Midbrain (tissue), 1 donor: ENCODE data around the gene HTR4.

Experiments
- DNase-seq: peaks from one replicate; lab custom pipeline; 2025; lab: John Stamatoyannopoulos, UW

HTR4 gene

GRCh38 chr5:148607406-148607805 is 46.9 kb downstream of the HTR4 start:
- DNase-seq, result no peak

- DNase-seq, result no peak
Observed at GRCh38 chr5:148606296-148606695, 48.0 kb downstream of the HTR4 start.

- DNase-seq, result no peak
Observed at GRCh38 chr5:148599187-148599586, 55.1 kb downstream of the HTR4 start.

GRCh38 chr5:148595697-148596096 is 58.6 kb downstream of the HTR4 start:
- no peak for DNase-seq

GRCh38 chr5:148586796-148587195 is 67.5 kb downstream of the HTR4 start:
- no peak for DNase-seq

- DNase-seq, result no peak
Observed at GRCh38 chr5:148585988-148586387, 68.3 kb downstream of the HTR4 start.

- no peak for DNase-seq
Observed at GRCh38 chr5:148584103-148584502, 70.2 kb downstream of the HTR4 start.

- no peak for DNase-seq
Observed at GRCh38 chr5:148583421-148583965, 70.8 kb downstream of the HTR4 start.

- DNase-seq, result no peak
Observed at GRCh38 chr5:148574167-148574566, 80.2 kb downstream of the HTR4 start.

- DNase-seq, result no peak
Observed at GRCh38 chr5:148573374-148573773, 81.0 kb downstream of the HTR4 start.

- no peak for DNase-seq
Observed at GRCh38 chr5:148569948-148570347, 84.4 kb downstream of the HTR4 start.

GRCh38 chr5:148565148-148565547 is 89.2 kb downstream of the HTR4 start:
- no peak for DNase-seq

- DNase-seq, result no peak
Observed at GRCh38 chr5:148563021-148563420, 91.3 kb downstream of the HTR4 start.

GRCh38 chr5:148561801-148562311 is 92.5 kb downstream of the HTR4 start:
- DNase-seq, result no peak

- no peak for DNase-seq
Observed at GRCh38 chr5:148559461-148559860, 94.9 kb downstream of the HTR4 start.

- DNase-seq, result no peak
Observed at GRCh38 chr5:148558892-148559291, 95.4 kb downstream of the HTR4 start.

GRCh38 chr5:148556835-148557234 is 97.5 kb downstream of the HTR4 start:
- no peak for DNase-seq

- no peak for DNase-seq
Observed at GRCh38 chr5:148554621-148555020, 99.7 kb downstream of the HTR4 start.

GRCh38 chr5:148543727-148544126 is 110.6 kb downstream of the HTR4 start:
- DNase-seq, result no peak

- DNase-seq, result no peak
Observed at GRCh38 chr5:148542812-148543211, 111.5 kb downstream of the HTR4 start.

GRCh38 chr5:148541054-148541835 is 113.1 kb downstream of the HTR4 start:
- no peak for DNase-seq

- no peak for DNase-seq
Observed at GRCh38 chr5:148540647-148541046, 113.7 kb downstream of the HTR4 start.

- no peak for DNase-seq
Observed at GRCh38 chr5:148539851-148540250, 114.5 kb downstream of the HTR4 start.

- DNase-seq, result no peak
Observed at GRCh38 chr5:148535190-148535589, 119.1 kb downstream of the HTR4 start.
